NCI-H1694 (cell line): ENCODE measurements around the gene ATP6V1C2.
A peak's percentile ranks its signal among the peaks of the same experiment; 100 is the strongest.
"Not testable (repeated sequence)": the region's sequence is repeated elsewhere in the genome, so short reads cannot be mapped to it uniquely, and the experiment has no call there.

ENCODE experiments used
- DNase-seq: peaks from one replicate; lab custom pipeline; 2025; lab: John Stamatoyannopoulos, UW

The ATP6V1C2 gene

GRCh38 chr2:10813163-10814138 lies 92.0 kb downstream of the ATP6V1C2 start:
- DNase-seq, result not testable (repeated sequence)

- DNase-seq, result no peak
Measured at GRCh38 chr2:10814142-10814541, 92.7 kb downstream of the ATP6V1C2 start.

- no peak for DNase-seq
Measured at GRCh38 chr2:10814571-10815331, 93.3 kb downstream of the ATP6V1C2 start.

GRCh38 chr2:10817413-10817812 lies 96.0 kb downstream of the ATP6V1C2 start:
- no peak for DNase-seq

GRCh38 chr2:10818305-10818704 lies 96.9 kb downstream of the ATP6V1C2 start:
- DNase-seq, result not testable (repeated sequence)

GRCh38 chr2:10818984-10819383 lies 97.6 kb downstream of the ATP6V1C2 start:
- DNase-seq, result no peak

- no peak for DNase-seq
Measured at GRCh38 chr2:10819714-10820314, 98.4 kb downstream of the ATP6V1C2 start.

- DNase-seq, result no peak
Measured at GRCh38 chr2:10820562-10820961, 99.1 kb downstream of the ATP6V1C2 start.

- no peak for DNase-seq
Measured at GRCh38 chr2:10820978-10821695, 99.7 kb downstream of the ATP6V1C2 start.

- DNase-seq, result no peak
Measured at GRCh38 chr2:10824191-10824590, 102.8 kb downstream of the ATP6V1C2 start.

- no peak for DNase-seq
Measured at GRCh38 chr2:10826026-10826425, 104.6 kb downstream of the ATP6V1C2 start.

GRCh38 chr2:10826625-10827024 lies 105.2 kb downstream of the ATP6V1C2 start:
- no peak for DNase-seq

- no peak for DNase-seq
Measured at GRCh38 chr2:10828346-10828745, 106.9 kb downstream of the ATP6V1C2 start.

- DNase-seq, result no peak
Measured at GRCh38 chr2:10829299-10829698, 107.9 kb downstream of the ATP6V1C2 start.

GRCh38 chr2:10830203-10830602 lies 108.8 kb downstream of the ATP6V1C2 start:
- DNase-seq, result no peak

GRCh38 chr2:10830641-10831399 lies 109.4 kb downstream of the ATP6V1C2 start:
- no peak for DNase-seq

- DNase-seq, result no peak
Measured at GRCh38 chr2:10831400-10831985, 110.1 kb downstream of the ATP6V1C2 start.

- peak; percentile 98 for DNase-seq
Measured at GRCh38 chr2:10832203-10832936, 110.9 kb downstream of the ATP6V1C2 start.

GRCh38 chr2:10833021-10833420 lies 111.6 kb downstream of the ATP6V1C2 start:
- no peak for DNase-seq

GRCh38 chr2:10834068-10834655 lies 112.7 kb downstream of the ATP6V1C2 start:
- DNase-seq, result no peak
